Placental pericyte (primary cell): ENCODE data around the gene TEX10. TPM values are rescaled to one million over a fixed set of nuclear protein-coding genes. Genes with fewer than 3 reads are reported as not detected.

Experiments
- total RNA-seq: library from RNA; depleted of rRNA; stranded (reverse); fragments of >200 nt; gene quantifications from 2 replicates; pipeline ENCODE4 v1.2.3, GENCODE V29; 2012

The TEX10 gene
- 24.9 and 51.3 TPM in 2 replicates for total RNA-seq

GRCh38 chr9:100352727-100353505 is at the start of gene TEX10:
Gene TEX10, minus strand, starts transcription at chr9:100352942. Its CDS starts 3,579 bp downstream, at chr9:100349363.

Other genes starting within 250 kb of the TEX10 start
- gene MSANTD3, start 74.2 kb upstream of the TEX10 start, total RNA-seq = 44.2 and 94.9 TPM in 2 replicates
- 0.88 and 1.6 TPM in 2 replicates for gene TMEFF1, start 120.2 kb upstream of the TEX10 start, total RNA-seq
- gene CAVIN4, start 225.1 kb upstream of the TEX10 start, total RNA-seq = 0.66 and 3.7 TPM in 2 replicates